Measurements from ENCODE around the gene GBP1. TPM values are rescaled to one million over a fixed set of nuclear protein-coding genes. Genes with fewer than 3 reads are reported as not detected.

GBP1 gene
- total and polyA plus RNA-seq, 2 experiments from 2014 or later: 0.13 TPM; not detected in 1

DNA sequence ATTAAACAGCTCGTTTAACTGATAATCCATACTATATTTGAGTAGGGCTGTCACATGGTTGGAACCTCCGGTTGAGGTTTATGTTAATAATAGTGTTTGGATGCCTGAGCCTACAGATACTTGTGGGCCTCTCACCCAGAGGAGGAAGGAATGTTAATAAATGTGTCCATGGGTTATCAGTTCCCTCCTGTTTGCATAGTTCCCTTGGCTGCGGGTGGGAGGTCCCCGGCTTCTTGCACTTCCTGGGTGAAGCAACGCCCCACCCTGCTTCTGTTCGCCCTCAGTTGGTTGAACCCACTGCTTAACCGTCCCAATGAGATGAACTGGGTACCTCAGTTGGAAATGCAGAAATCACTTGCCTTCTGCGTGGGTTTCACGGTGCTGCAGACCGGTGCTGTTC is 23.6 kb upstream of the GBP1 start (continued):
- no peak for TF ChIP-seq JUNB (IDR thresholded peaks at IDR 0.05; ENCODE audit: unreplicated experiment)
- TF ChIP-seq CREB1 (CRISPR knock-in tag; IDR thresholded peaks at IDR 0.05; ENCODE audit: low read depth): no peak
- no peak for TF ChIP-seq ZNF114 (CRISPR knock-in tag; IDR thresholded peaks at IDR 0.05)
- TF ChIP-seq, protein P1, sequence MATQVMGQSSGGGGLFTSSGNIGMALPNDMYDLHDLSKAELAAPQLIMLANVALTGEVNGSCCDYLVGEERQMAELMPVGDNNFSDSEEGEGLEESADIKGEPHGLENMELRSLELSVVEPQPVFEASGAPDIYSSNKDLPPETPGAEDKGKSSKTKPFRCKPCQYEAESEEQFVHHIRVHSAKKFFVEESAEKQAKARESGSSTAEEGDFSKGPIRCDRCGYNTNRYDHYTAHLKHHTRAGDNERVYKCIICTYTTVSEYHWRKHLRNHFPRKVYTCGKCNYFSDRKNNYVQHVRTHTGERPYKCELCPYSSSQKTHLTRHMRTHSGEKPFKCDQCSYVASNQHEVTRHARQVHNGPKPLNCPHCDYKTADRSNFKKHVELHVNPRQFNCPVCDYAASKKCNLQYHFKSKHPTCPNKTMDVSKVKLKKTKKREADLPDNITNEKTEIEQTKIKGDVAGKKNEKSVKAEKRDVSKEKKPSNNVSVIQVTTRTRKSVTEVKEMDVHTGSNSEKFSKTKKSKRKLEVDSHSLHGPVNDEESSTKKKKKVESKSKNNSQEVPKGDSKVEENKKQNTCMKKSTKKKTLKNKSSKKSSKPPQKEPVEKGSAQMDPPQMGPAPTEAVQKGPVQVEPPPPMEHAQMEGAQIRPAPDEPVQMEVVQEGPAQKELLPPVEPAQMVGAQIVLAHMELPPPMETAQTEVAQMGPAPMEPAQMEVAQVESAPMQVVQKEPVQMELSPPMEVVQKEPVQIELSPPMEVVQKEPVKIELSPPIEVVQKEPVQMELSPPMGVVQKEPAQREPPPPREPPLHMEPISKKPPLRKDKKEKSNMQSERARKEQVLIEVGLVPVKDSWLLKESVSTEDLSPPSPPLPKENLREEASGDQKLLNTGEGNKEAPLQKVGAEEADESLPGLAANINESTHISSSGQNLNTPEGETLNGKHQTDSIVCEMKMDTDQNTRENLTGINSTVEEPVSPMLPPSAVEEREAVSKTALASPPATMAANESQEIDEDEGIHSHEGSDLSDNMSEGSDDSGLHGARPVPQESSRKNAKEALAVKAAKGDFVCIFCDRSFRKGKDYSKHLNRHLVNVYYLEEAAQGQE (IDR thresholded peaks at IDR 0.05; ENCODE audit: unreplicated experiment): no peak

DNA sequence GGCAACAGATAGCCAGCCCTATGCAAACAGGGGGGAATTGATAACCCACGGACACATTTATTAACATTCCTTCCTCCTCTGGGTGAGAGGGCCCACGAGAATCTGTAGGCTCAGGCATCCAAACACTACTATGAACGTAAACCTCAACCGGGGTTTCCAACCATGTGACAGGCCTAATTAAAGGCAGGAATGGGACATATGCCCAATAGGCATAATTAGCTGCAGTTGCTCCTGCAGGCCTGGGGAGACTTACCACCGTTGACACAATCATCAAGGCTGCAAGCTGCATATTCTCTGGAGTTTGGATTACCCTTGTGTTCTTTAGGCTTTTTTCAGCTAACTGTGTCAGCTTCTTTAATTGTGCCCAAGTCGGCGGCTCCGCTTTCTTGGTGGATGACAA is 22.2 kb upstream of the GBP1 start:
- Histone ChIP-seq H3K4me2 (no peak overlapping the region), H3K4me3 (no peak overlapping the region), H3K9me2 (ENCODE audit: insufficient read depth) (0 out of 2 replicates have a peak, but pooled peaks cover 4% of the 10 kb centered on the region), H3K79me2 (replicated peaks; ENCODE audit: insufficient read depth) (no peaks in the 10 kb centered on the region), H4K20me1 (replicated peaks; ENCODE audit: insufficient read depth) (no peaks in the 10 kb centered on the region), H3K4me1 (ENCODE audit: insufficient read depth) (peaks cover 5% of the 10 kb centered on the region; the same call in 1 of the 2 replicates), H3K36me3 (ENCODE audit: insufficient read depth) (no peaks in the 10 kb centered on the region), H2AFZ (peak overlapping the region; percentile 75; the same call in 1 of the 2 replicates), H3F3A (replicated peaks; ENCODE audit: low read depth) (no peaks in the 10 kb centered on the region), H3K27me3 (ENCODE audit: insufficient read depth) (no peaks in the 10 kb centered on the region), H3K27ac (ENCODE audit: low read depth) (no peak overlapping the region)
- peak; percentile 6 for DNase-seq (ENCODE audit: low spot score)
- Mint-ChIP-seq H3K36me3 (ENCODE audit: low read depth) (no peaks in the 10 kb centered on the region), H3K9me3 (peaks cover 1% of the 10 kb centered on the region; the same call in 2 of the 3 replicates), H3K27me3 (ENCODE audit: insufficient read depth, low read depth, poor library complexity) (peaks cover 4% of the 10 kb centered on the region), H3K4me3 (no peak overlapping the region), H3K27ac (no peak overlapping the region), H3K4me1 (peaks cover 7% of the 10 kb centered on the region; the same call in 1 of the 3 replicates)
- TF ChIP-seq STAT1 (IDR thresholded peaks at IDR 0.05; ENCODE audit: unreplicated experiment) (no peak), NANOG (IDR thresholded peaks at IDR 0.05; ENCODE audit: borderline replicate concordance) (no peak), EZH2phosphoT487 (IDR thresholded peaks at IDR 0.05; ENCODE audit: unreplicated experiment) (no peak), POLR2AphosphoS5 (IDR thresholded peaks at IDR 0.05; ENCODE audit: low read depth) (no peak)
- TF ChIP-seq, protein P1 (IDR thresholded peaks at IDR 0.05; ENCODE audit: unreplicated experiment): no peak
- ATAC-seq: no peak

All from GM23338 (cell line).